Loucy (cell line): ENCODE results near the gene NOX1.
"Not testable (repeated sequence)": the region's sequence is repeated elsewhere in the genome, so short reads cannot be mapped to it uniquely, and the experiment has no call there.

Experiments
- H2AFZ ChIP-seq: fragments of 200-600 bp; sonication (generic); 2 replicates; pipeline ENCODE4 v1.6.0; 2016; ENCODE audit warnings: antibody characterized with exemption, mild to moderate bottlenecking, low read length, moderate library complexity
- H3F3A ChIP-seq: fragments of 200-600 bp; 2 replicates; pipeline ENCODE4 v1.6.0; 2016; ENCODE audit warnings: antibody characterized with exemption, low read depth, mild to moderate bottlenecking
- H3K27me3 ChIP-seq: fragments of 200-600 bp; sonication (generic); 2 replicates; pipeline ENCODE4 v1.6.1; 2014; ENCODE audit warnings: low read length, mild to moderate bottlenecking; ENCODE audit not compliant: insufficient read depth, poor library complexity, severe bottlenecking
- H3K36me3 ChIP-seq: fragments of 200-600 bp; sonication (generic); 2 replicates; pipeline ENCODE4 v1.6.1; 2016; ENCODE audit warnings: low read length; ENCODE audit not compliant: insufficient read depth
- H3K4me1 ChIP-seq: fragments of 200-600 bp; sonication (generic); 2 replicates; pipeline ENCODE4 v1.5.1; 2014; ENCODE audit warnings: low read length, mild to moderate bottlenecking; ENCODE audit not compliant: insufficient read depth, poor library complexity, severe bottlenecking
- H3K4me2 ChIP-seq: fragments of 200-600 bp; sonication (generic); 2 replicates; pipeline ENCODE4 v1.6.0; 2014; ENCODE audit warnings: antibody characterized with exemption, low read length, low read depth, mild to moderate bottlenecking; ENCODE audit not compliant: poor library complexity, severe bottlenecking
- H3K4me3 ChIP-seq: fragments of 200-600 bp; sonication (generic); 2 replicates; pipeline ENCODE4 v1.5.1; 2014; ENCODE audit warnings: low read length, mild to moderate bottlenecking, mixed read lengths; ENCODE audit not compliant: poor library complexity, severe bottlenecking
- H3K79me2 ChIP-seq: fragments of 200-600 bp; sonication (generic); 2 replicates; pipeline ENCODE4 v1.6.1; 2014; ENCODE audit warnings: low read length; ENCODE audit not compliant: insufficient read depth
- H3K9ac ChIP-seq: fragments of 200-600 bp; sonication (generic); 2 replicates; pipeline ENCODE4 v1.6.0; 2014; ENCODE audit warnings: mild to moderate bottlenecking, low read depth, low read length, moderate library complexity; ENCODE audit not compliant: poor library complexity, severe bottlenecking
- H3K9me2 ChIP-seq: fragments of 200-600 bp; sonication (generic); replicated peaks from 2 replicates; pipeline ENCODE4 v1.6.1; 2016; ENCODE audit warnings: low read depth, low read length, mixed read lengths
- H3K9me3 ChIP-seq: fragments of 200-600 bp; sonication (generic); 2 replicates; pipeline ENCODE4 v1.6.1; 2014; ENCODE audit warnings: mild to moderate bottlenecking, antibody characterized with exemption, low read length, low read depth; ENCODE audit not compliant: insufficient read depth
- H4K20me1 ChIP-seq: fragments of 200-600 bp; sonication (generic); 2 replicates; pipeline ENCODE4 v1.6.0; 2014; ENCODE audit warnings: antibody characterized with exemption, low read length, mild to moderate bottlenecking; ENCODE audit not compliant: insufficient read depth, poor library complexity, severe bottlenecking
- CTCF ChIP-seq: fragments of 200-600 bp; sonication (generic); conservative IDR thresholded peaks from 2 replicates; pipeline ENCODE4 v1.5.1; 2014; ENCODE audit warnings: mild to moderate bottlenecking, antibody characterized with exemption, low read length
- EZH2phosphoT487 ChIP-seq: fragments of 200-600 bp; IDR thresholded peaks from 2 replicates; pipeline ENCODE4 v1.6.1; 2018; ENCODE audit warnings: antibody characterized with exemption, mild to moderate bottlenecking, moderate library complexity, borderline replicate concordance

The NOX1 gene

GRCh38 chrX:100797359-100797758 is 76.8 kb downstream of the NOX1 start:
- no peak for TF ChIP-seq EZH2phosphoT487
- no peak for TF ChIP-seq CTCF
- Histone ChIP-seq H3K9me3 (no peaks in the 10 kb centered on the region), H3K9ac (no peak overlapping the region), H3K79me2 (no peaks in the 10 kb centered on the region), H3F3A (no peaks in the 10 kb centered on the region), H3K4me1 (no peaks in the 10 kb centered on the region), H2AFZ (no peak overlapping the region), H3K27me3 (no peaks in the 10 kb centered on the region), H3K36me3 (no peaks in the 10 kb centered on the region), H4K20me1 (no peaks in the 10 kb centered on the region), H3K4me2 (no peak overlapping the region), H3K4me3 (no peak overlapping the region), H3K9me2 (no peaks in the 10 kb centered on the region)

- not testable (repeated sequence) for H2AFZ ChIP-seq, H3K36me3 ChIP-seq, H3F3A ChIP-seq, H3K9ac ChIP-seq, H3K9me3 ChIP-seq, H4K20me1 ChIP-seq, H3K4me2 ChIP-seq, H3K4me3 ChIP-seq, H3K9me2 ChIP-seq, H3K79me2 ChIP-seq, H3K4me1 ChIP-seq, H3K27me3 ChIP-seq
These were observed 77.8 kb downstream of the NOX1 start for GRCh38 chrX:100796371-100796770.
